Endothelial cell (in vitro differentiated cells): ENCODE measurements around the gene SMIM17. TPM values are rescaled to one million over a fixed set of nuclear protein-coding genes. Genes with fewer than 3 reads are reported as not detected.

Source experiments
- DNase-seq: peaks from one replicate; pipeline ENCODE4 v3.0.0; 2021; ENCODE audit warnings: low spot score
- H3K27ac Mint-ChIP-seq: one replicate; pipeline ENCODE4 v1.8.0; 2021; ENCODE audit warnings: mixed read lengths, inconsistent platforms; ENCODE audit not compliant: unreplicated experiment
- H3K27me3 Mint-ChIP-seq: one replicate; pipeline ENCODE4 v1.8.0; 2021; ENCODE audit warnings: mild to moderate bottlenecking, moderate library complexity, mixed read lengths, inconsistent platforms; ENCODE audit not compliant: unreplicated experiment
- H3K36me3 Mint-ChIP-seq: one replicate; pipeline ENCODE4 v1.8.0; 2021; ENCODE audit warnings: mild to moderate bottlenecking, low read depth, mixed read lengths, inconsistent platforms; ENCODE audit not compliant: unreplicated experiment
- H3K4me1 Mint-ChIP-seq: one replicate; pipeline ENCODE4 v1.8.0; 2021; ENCODE audit warnings: mild to moderate bottlenecking, mixed read lengths, inconsistent platforms; ENCODE audit not compliant: unreplicated experiment
- H3K4me3 Mint-ChIP-seq: one replicate; pipeline ENCODE4 v1.8.0; 2021; ENCODE audit warnings: mild to moderate bottlenecking, mixed read lengths, inconsistent platforms; ENCODE audit not compliant: unreplicated experiment
- H3K9me3 Mint-ChIP-seq: one replicate; pipeline ENCODE4 v1.8.0; 2021; ENCODE audit warnings: mixed read lengths, inconsistent platforms; ENCODE audit not compliant: unreplicated experiment
- total RNA-seq: library from RNA; stranded (reverse); fragmentation: NEBNext Ultra II Directional; extraction: Animal tissue kit (Norgen Biotek cat#: 25700); gene quantifications from one replicate; pipeline ENCODE4 v1.2.1, GENCODE V29; 2021; ENCODE audit not compliant: unreplicated experiment
- TF ChIP-seq, protein P1 (sequence below): fragments of 200-600 bp; sonication (generic); IDR thresholded peaks from one replicate; pipeline ENCODE4 v1.5.0; 2021; ENCODE audit warnings: antibody characterized with exemption; ENCODE audit not compliant: unreplicated experiment

SMIM17 gene
- total RNA-seq, 1 donor from 2014 or later = 0.54 TPM

DNA sequence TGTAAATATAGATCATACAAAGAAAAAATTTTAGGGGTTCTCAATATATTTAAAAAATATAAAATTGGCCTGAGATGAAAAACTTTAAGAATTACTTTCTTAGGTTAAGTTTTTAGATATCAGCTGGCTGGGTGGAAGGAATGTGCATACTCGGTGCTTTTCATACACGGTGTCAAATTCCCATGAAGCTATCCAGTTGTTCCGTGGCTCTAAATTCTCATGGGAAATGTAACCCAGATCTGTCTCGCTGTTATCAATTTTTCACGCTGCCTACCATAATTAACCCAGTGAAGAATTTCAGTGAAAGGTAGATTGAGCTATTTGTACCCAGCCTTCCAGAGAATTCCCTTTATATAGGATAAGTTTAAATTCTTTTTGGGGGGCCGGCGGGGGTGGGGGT lies 40.2 kb downstream of the SMIM17 start:
- TF ChIP-seq, protein P1, sequence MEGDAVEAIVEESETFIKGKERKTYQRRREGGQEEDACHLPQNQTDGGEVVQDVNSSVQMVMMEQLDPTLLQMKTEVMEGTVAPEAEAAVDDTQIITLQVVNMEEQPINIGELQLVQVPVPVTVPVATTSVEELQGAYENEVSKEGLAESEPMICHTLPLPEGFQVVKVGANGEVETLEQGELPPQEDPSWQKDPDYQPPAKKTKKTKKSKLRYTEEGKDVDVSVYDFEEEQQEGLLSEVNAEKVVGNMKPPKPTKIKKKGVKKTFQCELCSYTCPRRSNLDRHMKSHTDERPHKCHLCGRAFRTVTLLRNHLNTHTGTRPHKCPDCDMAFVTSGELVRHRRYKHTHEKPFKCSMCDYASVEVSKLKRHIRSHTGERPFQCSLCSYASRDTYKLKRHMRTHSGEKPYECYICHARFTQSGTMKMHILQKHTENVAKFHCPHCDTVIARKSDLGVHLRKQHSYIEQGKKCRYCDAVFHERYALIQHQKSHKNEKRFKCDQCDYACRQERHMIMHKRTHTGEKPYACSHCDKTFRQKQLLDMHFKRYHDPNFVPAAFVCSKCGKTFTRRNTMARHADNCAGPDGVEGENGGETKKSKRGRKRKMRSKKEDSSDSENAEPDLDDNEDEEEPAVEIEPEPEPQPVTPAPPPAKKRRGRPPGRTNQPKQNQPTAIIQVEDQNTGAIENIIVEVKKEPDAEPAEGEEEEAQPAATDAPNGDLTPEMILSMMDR = no peak
- H3K9me3 Mint-ChIP-seq = peaks cover 31% of the 10 kb centered on the region
- no peaks in the 10 kb centered on the region for H3K4me1 Mint-ChIP-seq
- no peak overlapping the region for H3K27ac Mint-ChIP-seq
- DNase-seq = no peak
- peaks cover 9% of the 10 kb centered on the region for H3K36me3 Mint-ChIP-seq
- no peak overlapping the region for H3K4me3 Mint-ChIP-seq
- no peaks in the 10 kb centered on the region for H3K27me3 Mint-ChIP-seq

- peaks cover 42% of the 10 kb centered on the region for H3K9me3 Mint-ChIP-seq
- H3K4me3 Mint-ChIP-seq = no peak overlapping the region
- H3K36me3 Mint-ChIP-seq = peaks cover 4% of the 10 kb centered on the region
- TF ChIP-seq, protein P1 = no peak
- H3K27me3 Mint-ChIP-seq = peaks cover 2% of the 10 kb centered on the region
- DNase-seq = no peak
- H3K4me1 Mint-ChIP-seq = no peaks in the 10 kb centered on the region
- no peak overlapping the region for H3K27ac Mint-ChIP-seq
These were observed 44.1 kb downstream of the SMIM17 start for GRCh38 chr19:56687031-56687430.

- no peaks in the 10 kb centered on the region for H3K4me1 Mint-ChIP-seq
- peaks cover 4% of the 10 kb centered on the region for H3K36me3 Mint-ChIP-seq
- H3K27me3 Mint-ChIP-seq = peaks cover 4% of the 10 kb centered on the region
- TF ChIP-seq, protein P1 = no peak
- no peak overlapping the region for H3K27ac Mint-ChIP-seq
- DNase-seq = no peak
- H3K9me3 Mint-ChIP-seq = peaks cover 59% of the 10 kb centered on the region
- no peak overlapping the region for H3K4me3 Mint-ChIP-seq
These were observed 46.2 kb downstream of the SMIM17 start for GRCh38 chr19:56689198-56689597.

- peaks cover 4% of the 10 kb centered on the region for H3K27me3 Mint-ChIP-seq
- H3K36me3 Mint-ChIP-seq = peaks cover 10% of the 10 kb centered on the region
- no peaks in the 10 kb centered on the region for H3K4me1 Mint-ChIP-seq
- H3K27ac Mint-ChIP-seq = no peak overlapping the region
- TF ChIP-seq, protein P1 = no peak
- peaks cover 53% of the 10 kb centered on the region for H3K9me3 Mint-ChIP-seq
- H3K4me3 Mint-ChIP-seq = no peak overlapping the region
- DNase-seq = no peak
These were observed 47.7 kb downstream of the SMIM17 start for GRCh38 chr19:56690670-56691069.

DNA sequence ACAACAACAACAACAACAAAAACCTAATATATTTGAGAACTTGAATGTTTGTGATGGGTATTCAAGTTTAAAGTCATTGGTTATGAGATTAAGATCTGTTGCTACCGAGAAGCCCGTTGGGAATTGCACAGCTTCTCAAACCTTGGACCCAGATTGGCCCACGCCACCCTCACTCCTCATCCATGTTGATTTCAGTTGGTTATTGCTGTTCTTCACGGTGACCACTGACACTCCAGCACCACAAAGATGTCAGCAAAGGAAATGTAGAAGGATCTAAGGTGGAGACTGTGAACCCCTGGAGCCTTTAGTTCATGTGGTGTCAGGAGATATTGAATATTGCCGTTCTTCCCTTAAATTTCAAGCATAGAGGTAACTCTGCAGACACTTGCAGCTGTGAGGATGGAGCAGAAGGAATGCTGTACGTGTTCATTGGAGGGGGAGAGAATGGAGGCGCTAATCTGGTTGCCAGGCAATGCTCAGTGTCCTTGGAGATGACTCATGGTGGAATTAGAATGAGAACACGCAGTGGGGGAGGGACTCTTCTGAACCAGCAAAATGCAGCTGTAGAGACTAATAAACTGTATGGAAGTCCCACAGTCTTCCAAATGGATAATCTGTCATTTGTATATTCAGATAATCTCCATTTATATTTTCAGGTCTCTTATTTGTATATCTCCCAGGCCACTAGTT lies 49.4 kb downstream of the SMIM17 start:
- Mint-ChIP-seq H3K9me3 (peaks cover 42% of the 10 kb centered on the region), H3K36me3 (peaks cover 6% of the 10 kb centered on the region), H3K4me1 (no peaks in the 10 kb centered on the region)

More for the DNA sequence above, 49.4 kb downstream of the SMIM17 start:
- DNase-seq = no peak
- TF ChIP-seq, protein P1 = no peak
- Mint-ChIP-seq H3K27me3 (peaks cover 4% of the 10 kb centered on the region), H3K27ac (no peak overlapping the region), H3K4me3 (no peak overlapping the region)
